ENCODE results near the gene HCN3.
A peak's percentile ranks its signal among the peaks of the same experiment; 100 is the strongest.
"Not testable (repeated sequence)": the region's sequence is repeated elsewhere in the genome, so short reads cannot be mapped to it uniquely, and the experiment has no call there.

HCN3 gene

GRCh38 chr1:155286544-155286943, 9.3 kb downstream of the HCN3 start:
- no peaks in the 10 kb centered on the region for H3K79me2 ChIP-seq (ENCODE audit: control insufficient read depth, insufficient read depth, low read length, poor library complexity)
- no peak overlapping the region for H3K9ac ChIP-seq (ENCODE audit: low read length)
- H3K4me2 ChIP-seq (ENCODE audit: low read length) = no peak overlapping the region
- no peak overlapping the region for H3K18ac ChIP-seq (ENCODE audit: low read length)
- no peak overlapping the region for H2BK5ac ChIP-seq (ENCODE audit: low read depth, low read length, poor library complexity)
- no peak overlapping the region for H4K8ac ChIP-seq (ENCODE audit: low read depth, low read length)
- no peaks in the 10 kb centered on the region for H3K27me3 ChIP-seq (ENCODE audit: insufficient read depth, low read length)
- no peak overlapping the region for H2BK12ac ChIP-seq (ENCODE audit: low read length)
- WGBS (ENCODE audit: extremely low coverage, insufficient coverage, insufficient read length) = no CpG with 5 or more reads among the region's 2 CpGs
- H3K9me3 ChIP-seq (ENCODE audit: insufficient read depth, low read depth, low read length) = no peaks in the 10 kb centered on the region
- no peak overlapping the region for H3K23ac ChIP-seq (ENCODE audit: low read length)
- H3K79me1 ChIP-seq (ENCODE audit: low read length) = no peaks in the 10 kb centered on the region
- no peaks in the 10 kb centered on the region for H3K4me1 ChIP-seq (ENCODE audit: control insufficient read depth in 1 of 2, insufficient read depth in 2 of 2, low read length in 2 of 2)
- H2AFZ ChIP-seq (ENCODE audit: insufficient read depth, low read length, poor library complexity) = no peak overlapping the region
- H2AK5ac ChIP-seq (ENCODE audit: low read length) = no peak overlapping the region
- no peak for DNase-seq
- H2BK120ac ChIP-seq (ENCODE audit: insufficient read depth, low read length, poor library complexity) = no peak overlapping the region
- no peak overlapping the region for H3K4ac ChIP-seq (ENCODE audit: low read depth, low read length)
- H3K4me3 ChIP-seq (ENCODE audit: low read depth, low read length) = no peak overlapping the region
- no peak overlapping the region for H3K14ac ChIP-seq (ENCODE audit: low read length)
- H4K12ac ChIP-seq (ENCODE audit: low read depth, low read length) = no peak overlapping the region
- H3K36me3 ChIP-seq (ENCODE audit: control insufficient read depth in 1 of 2, insufficient read depth in 2 of 2, low read length in 2 of 2) = peaks cover 2% of the 10 kb centered on the region in 2 experiments
- no peak overlapping the region for H4K91ac ChIP-seq (ENCODE audit: low read depth, low read length)
- no peak overlapping the region for H3K27ac ChIP-seq (ENCODE audit: low read depth, low read length)

GRCh38 chr1:155287987-155288543, 10.8 kb downstream of the HCN3 start:
- Histone ChIP-seq H3K4me1 (ENCODE audit: control insufficient read depth in 1 of 2, insufficient read depth in 2 of 2, low read length in 2 of 2) (no peaks in the 10 kb centered on the region), H2BK12ac (ENCODE audit: low read length) (no peak overlapping the region), H3K14ac (ENCODE audit: low read length) (no peak overlapping the region), H3K18ac (ENCODE audit: low read length) (no peak overlapping the region), H2AFZ (ENCODE audit: insufficient read depth, low read length, poor library complexity) (no peak overlapping the region), H3K79me2 (ENCODE audit: control insufficient read depth, insufficient read depth, low read length, poor library complexity) (no peaks in the 10 kb centered on the region), H3K4ac (ENCODE audit: low read depth, low read length) (no peak overlapping the region), H3K4me3 (ENCODE audit: low read depth, low read length) (no peak overlapping the region), H3K9me3 (ENCODE audit: insufficient read depth, low read depth, low read length) (no peaks in the 10 kb centered on the region), H3K79me1 (ENCODE audit: low read length) (no peaks in the 10 kb centered on the region), H4K8ac (ENCODE audit: low read depth, low read length) (no peak overlapping the region), H2BK5ac (ENCODE audit: low read depth, low read length, poor library complexity) (no peak overlapping the region), H2BK120ac (ENCODE audit: insufficient read depth, low read length, poor library complexity) (no peak overlapping the region), H3K27me3 (ENCODE audit: insufficient read depth, low read length) (no peaks in the 10 kb centered on the region), H3K4me2 (ENCODE audit: low read length) (no peak overlapping the region), H4K12ac (ENCODE audit: low read depth, low read length) (no peak overlapping the region), H2AK5ac (ENCODE audit: low read length) (no peak overlapping the region), H3K27ac (ENCODE audit: low read depth, low read length) (no peak overlapping the region), H3K23ac (ENCODE audit: low read length) (no peak overlapping the region), H3K36me3 (ENCODE audit: control insufficient read depth in 1 of 2, insufficient read depth in 2 of 2, low read length in 2 of 2) (no peaks in the 10 kb centered on the region), H4K91ac (ENCODE audit: low read depth, low read length) (no peak overlapping the region), H3K9ac (ENCODE audit: low read length) (no peak overlapping the region)
- DNase-seq = no peak
- WGBS (ENCODE audit: extremely low coverage, insufficient coverage, insufficient read length) = no CpG with 5 or more reads among the region's 21 CpGs

- not testable (repeated sequence) for H3K36me3 ChIP-seq (ENCODE audit: control insufficient read depth in 1 of 2, insufficient read depth in 2 of 2, low read length in 2 of 2); H3K79me2 ChIP-seq (ENCODE audit: control insufficient read depth, insufficient read depth, low read length, poor library complexity); H3K9ac ChIP-seq (ENCODE audit: low read length); H2BK12ac ChIP-seq (ENCODE audit: low read length); H4K8ac ChIP-seq (ENCODE audit: low read depth, low read length); H4K91ac ChIP-seq (ENCODE audit: low read depth, low read length); H3K4me1 ChIP-seq (ENCODE audit: control insufficient read depth in 1 of 2, insufficient read depth in 2 of 2, low read length in 2 of 2); H3K27ac ChIP-seq (ENCODE audit: low read depth, low read length); H3K18ac ChIP-seq (ENCODE audit: low read length); H2AFZ ChIP-seq (ENCODE audit: insufficient read depth, low read length, poor library complexity); H3K9me3 ChIP-seq (ENCODE audit: insufficient read depth, low read depth, low read length); H2AK5ac ChIP-seq (ENCODE audit: low read length); H3K23ac ChIP-seq (ENCODE audit: low read length); H2BK5ac ChIP-seq (ENCODE audit: low read depth, low read length, poor library complexity); H2BK120ac ChIP-seq (ENCODE audit: insufficient read depth, low read length, poor library complexity); H3K14ac ChIP-seq (ENCODE audit: low read length); H4K12ac ChIP-seq (ENCODE audit: low read depth, low read length); H3K79me1 ChIP-seq (ENCODE audit: low read length); H3K4me3 ChIP-seq (ENCODE audit: low read depth, low read length); H3K4me2 ChIP-seq (ENCODE audit: low read length); H3K4ac ChIP-seq (ENCODE audit: low read depth, low read length)
- H3K27me3 ChIP-seq (ENCODE audit: insufficient read depth, low read length) = peaks cover 14% of the 10 kb centered on the region
- peak; percentile 30 to 69 for DNase-seq
- no CpG with 5 or more reads among the region's 10 CpGs for WGBS (ENCODE audit: extremely low coverage, insufficient coverage, insufficient read length)
Observed at GRCh38 chr1:155291006-155291405, 13.7 kb downstream of the HCN3 start.

- H3K4me3 ChIP-seq (ENCODE audit: low read depth, low read length) = no peak overlapping the region
- no peak overlapping the region for H4K12ac ChIP-seq (ENCODE audit: low read depth, low read length)
- no peak overlapping the region for H3K9ac ChIP-seq (ENCODE audit: low read length)
- H2AFZ ChIP-seq (ENCODE audit: insufficient read depth, low read length, poor library complexity) = no peak overlapping the region
- H3K36me3 ChIP-seq (ENCODE audit: control insufficient read depth in 1 of 2, insufficient read depth in 2 of 2, low read length in 2 of 2) = no peaks in the 10 kb centered on the region
- H3K14ac ChIP-seq (ENCODE audit: low read length) = no peak overlapping the region
- no peak overlapping the region for H3K18ac ChIP-seq (ENCODE audit: low read length)
- no peaks in the 10 kb centered on the region for H3K4me1 ChIP-seq (ENCODE audit: control insufficient read depth in 1 of 2, insufficient read depth in 2 of 2, low read length in 2 of 2)
- no peak overlapping the region for H3K23ac ChIP-seq (ENCODE audit: low read length)
- H3K27me3 ChIP-seq (ENCODE audit: insufficient read depth, low read length) = peaks cover 14% of the 10 kb centered on the region
- H3K79me1 ChIP-seq (ENCODE audit: low read length) = no peaks in the 10 kb centered on the region
- H3K4ac ChIP-seq (ENCODE audit: low read depth, low read length) = no peak overlapping the region
- H4K91ac ChIP-seq (ENCODE audit: low read depth, low read length) = no peak overlapping the region
- H2BK12ac ChIP-seq (ENCODE audit: low read length) = no peak overlapping the region
- H2AK5ac ChIP-seq (ENCODE audit: low read length) = no peak overlapping the region
- peaks cover 2% of the 10 kb centered on the region for H3K9me3 ChIP-seq (ENCODE audit: insufficient read depth, low read depth, low read length)
- no CpG with 5 or more reads among the region's 17 CpGs for WGBS (ENCODE audit: extremely low coverage, insufficient coverage, insufficient read length)
- H3K4me2 ChIP-seq (ENCODE audit: low read length) = no peak overlapping the region
- H2BK120ac ChIP-seq (ENCODE audit: insufficient read depth, low read length, poor library complexity) = no peak overlapping the region
- no peak overlapping the region for H2BK5ac ChIP-seq (ENCODE audit: low read depth, low read length, poor library complexity)
- H3K27ac ChIP-seq (ENCODE audit: low read depth, low read length) = no peak overlapping the region
- H3K79me2 ChIP-seq (ENCODE audit: control insufficient read depth, insufficient read depth, low read length, poor library complexity) = no peaks in the 10 kb centered on the region
- DNase-seq = no peak
- H4K8ac ChIP-seq (ENCODE audit: low read depth, low read length) = no peak overlapping the region
Observed at GRCh38 chr1:155293086-155293749, 16.0 kb downstream of the HCN3 start.

Measured in trophoblast cell (in vitro differentiated cells and primary cell).